CD4-positive, alpha-beta T cell treated with Interleukin-2 at 100 ng/mL for 4 hours (primary cell): ENCODE results near the gene KMT5B.

ENCODE experiments used
- DNase-seq: peaks from one replicate; pipeline ENCODE4 v3.0.0-alpha.2; 2020; ENCODE audit warnings: low spot score

KMT5B gene

GRCh38 chr11:68117853-68118470, 95.1 kb downstream of the KMT5B start:
- DNase-seq = no peak

GRCh38 chr11:68116974-68117373, 96.1 kb downstream of the KMT5B start:
- no peak for DNase-seq

- DNase-seq = no peak
Measured at GRCh38 chr11:68116126-68116525, 97.0 kb downstream of the KMT5B start.

GRCh38 chr11:68115285-68115684, 97.8 kb downstream of the KMT5B start:
- no peak for DNase-seq

GRCh38 chr11:68113986-68114385, 99.1 kb downstream of the KMT5B start:
- DNase-seq = no peak

GRCh38 chr11:68107689-68108088, 105.4 kb downstream of the KMT5B start:
- no peak for DNase-seq

GRCh38 chr11:68106165-68106940, 106.7 kb downstream of the KMT5B start:
- DNase-seq = no peak
